B cell (primary cell): ENCODE data around the gene KCNJ11. TPM values are rescaled to one million over a fixed set of nuclear protein-coding genes. Genes with fewer than 3 reads are reported as not detected.
A peak's percentile ranks its signal among the peaks of the same experiment; 100 is the strongest.

Experiments
- ATAC-seq: fragments of 200-7000 bp; cut with Tn5 transposase; one replicate; pipeline ENCODE4 v1.10.0; 2021; ENCODE audit warnings: low read depth, mild to moderate bottlenecking, moderate number of reproducible peaks, moderate library complexity
- CTCF ChIA-PET: fragments of 350-600 bp; sonication (Branson Sonifier 250); formaldehyde crosslinking; loops from one replicate; lab custom pipeline; 2021; ENCODE audit warnings: antibody characterized with exemption, inconsistent platforms; lab: Charles Lee
- POLR2A ChIA-PET: fragments of 350-600 bp; sonication (Branson Sonifier 250); formaldehyde crosslinking; loops from one replicate; lab custom pipeline; 2021; ENCODE audit warnings: antibody characterized with exemption; lab: Charles Lee
- DNase-seq: peaks from one replicate; pipeline ENCODE4 v3.0.0; 2013
- H2AFZ ChIP-seq: 2 replicates; pipeline ENCODE4 v1.6.1; 2012; ENCODE audit warnings: mild to moderate bottlenecking, low read depth, low read length; ENCODE audit not compliant: insufficient read depth, poor library complexity, severe bottlenecking
- H3K27ac ChIP-seq, 2 donors: 1 replicate in 1 of 2; 2 replicates in 1 of 2; pipeline ENCODE4 v1.5.1; 2012 to 2013; ENCODE audit warnings: low read length in 2 of 2, mild to moderate bottlenecking in 2 of 2, moderate library complexity in 1 of 2
- H3K27me3 ChIP-seq, 4 experiments: fragments of 200-600 bp in 1 of 4; sonication (generic) in 1 of 4; replicated peaks in 1 of 4; 1 replicate in 2 of 4; 2 replicates in 2 of 4; pipeline versions ENCODE4 v1.6.1 to v1.7.0; 2013 to 2016; ENCODE audit warnings: low read length in 3 of 4, mild to moderate bottlenecking in 2 of 4, mixed read lengths in 1 of 4, moderate library complexity in 1 of 4; ENCODE audit not compliant: insufficient read depth in 4 of 4, control insufficient read depth in 3 of 4; ENCODE audit errors: control extremely low read depth in 1 of 4
- H3K36me3 ChIP-seq, 2 experiments: replicated peaks in 1 of 2; 1 replicate in 1 of 2; 2 replicates in 1 of 2; pipeline versions ENCODE4 v1.6.1 to v1.7.1; 2013; ENCODE audit warnings: low read length in 1 of 2; ENCODE audit not compliant: insufficient read depth in 2 of 2, control insufficient read depth in 1 of 2; ENCODE audit errors: control extremely low read depth in 1 of 2, extremely low read depth in 1 of 2
- H3K4me1 ChIP-seq, 2 donors: fragments of 200-600 bp in 1 of 2; sonication (generic) in 1 of 2; 1 replicate in 1 of 2; 2 replicates in 1 of 2; pipeline versions ENCODE4 v1.5.1 to v1.6.1; 2013 to 2017; ENCODE audit warnings: low read length in 2 of 2; ENCODE audit not compliant: control insufficient read depth in 2 of 2, insufficient read depth in 2 of 2
- H3K4me2 ChIP-seq: replicated peaks from 2 replicates; pipeline ENCODE3; 2012; ENCODE audit warnings: mild to moderate bottlenecking, low read depth, low read length; ENCODE audit not compliant: poor library complexity, severe bottlenecking
- H3K4me3 ChIP-seq, 5 experiments: fragments of 200-600 bp in 1 of 5; sonication (generic) in 1 of 5; 1 replicate in 3 of 5; 2 replicates in 2 of 5; pipeline versions ENCODE4 v1.5.1 to v1.7.0; 2011 to 2016; ENCODE audit warnings: low read length in 4 of 5, mild to moderate bottlenecking in 4 of 5, low read depth in 2 of 5, control low read depth in 1 of 5, moderate library complexity in 1 of 5; ENCODE audit not compliant: insufficient read depth in 1 of 5; ENCODE audit errors: control extremely low read depth in 1 of 5, extremely low read depth in 1 of 5
- H3K79me2 ChIP-seq: fragments of 200-600 bp; sonication (generic); one replicate; pipeline ENCODE4 v1.6.0; 2016; ENCODE audit warnings: low read length; ENCODE audit not compliant: control insufficient read depth, insufficient read depth
- H3K9ac ChIP-seq: fragments of 200-600 bp; sonication (generic); 2 replicates; pipeline ENCODE4 v1.6.1; 2017; ENCODE audit warnings: mild to moderate bottlenecking, low read length, moderate library complexity
- H3K9me3 ChIP-seq, 3 donors: one replicate each; pipeline versions ENCODE4 v1.6.1 to v1.7.1; 2013; ENCODE audit warnings: low read length in 2 of 3; ENCODE audit not compliant: control insufficient read depth in 2 of 3, insufficient read depth in 1 of 3; ENCODE audit errors: control extremely low read depth in 1 of 3
- H4K20me1 ChIP-seq: 2 replicates; pipeline ENCODE4 v1.6.0; 2012; ENCODE audit warnings: mild to moderate bottlenecking, low read length; ENCODE audit not compliant: insufficient read depth, control insufficient read depth, poor library complexity, severe bottlenecking
- H3K27ac Mint-ChIP-seq: one replicate; pipeline ENCODE4 v1.8.0; 2021; ENCODE audit warnings: mixed read lengths
- H3K27me3 Mint-ChIP-seq: one replicate; pipeline ENCODE4 v1.8.0; 2021; ENCODE audit warnings: mixed read lengths
- H3K4me1 Mint-ChIP-seq: one replicate; pipeline ENCODE4 v1.8.0; 2021; ENCODE audit warnings: mixed read lengths
- H3K4me3 Mint-ChIP-seq: one replicate; pipeline ENCODE4 v1.8.0; 2021; ENCODE audit warnings: mixed read lengths
- H3K9me3 Mint-ChIP-seq: one replicate; pipeline ENCODE4 v1.8.0; 2022; ENCODE audit warnings: mixed read lengths; ENCODE audit not compliant: insufficient read depth
- EZH2 ChIP-seq: IDR thresholded peaks from 2 replicates; pipeline ENCODE4 v1.6.1; 2012; ENCODE audit warnings: borderline replicate concordance, low read depth, mild to moderate bottlenecking, moderate library complexity, low read length; ENCODE audit not compliant: insufficient read depth, poor library complexity, severe bottlenecking
- WGBS: methylation state at CpG from one replicate; pipeline ENCODE4 v1.1.5; 2013; ENCODE audit warnings: missing lambda C conversion rate; ENCODE audit not compliant: insufficient coverage; 5-methylcytosine and 5-hydroxymethylcytosine counted together
- intact Hi-C: fragments of 100-400 bp; cut with micrococcal nuclease; formaldehyde crosslinking; loops from one replicate; pipeline ENCODE4 v1.10.0; 2022
- polyA plus RNA-seq: library from polyadenylated mRNA; depleted of rRNA; stranded (reverse); fragments of >200 nt; gene quantifications from 2 replicates; pipeline ENCODE4 v1.2.3, GENCODE V29; 2012
- total RNA-seq, 2 donors: library from RNA; stranded (reverse); fragments of 120-200 nt in 1 of 2; gene quantifications; 1 replicate in 1 of 2; 2 replicates in 1 of 2; pipeline versions ENCODE4 v1.2.3 to v1.2.4, GENCODE V29; 2013 to 2022
- TF ChIP-seq, protein P1 (sequence below): fragments of 200-600 bp; IDR thresholded peaks from one replicate; pipeline ENCODE4 v1.8.0; 2022; ENCODE audit warnings: antibody characterized with exemption, mild to moderate bottlenecking

KCNJ11 gene
- total and polyA plus RNA-seq, 2 donors (not counting 1 experiment from before 2014, with no cell fraction given): 1.4 to 2.1 TPM

GRCh38 chr11:17366495-17366894 lies 22.0 kb downstream of the KCNJ11 start:
- ATAC-seq (no peak), DNase-seq (no peak)
- no peak overlapping the region for H3K27ac Mint-ChIP-seq
- ChIA-PET CTCF (interaction anchor here (0.5 to 2.7 kb wide), 5 partner anchors 12 to 581 kb away, joined by 3 to 22 read pairs (median 3); no protein-coding TSS in a partner anchor), POLR2A (interaction anchor here (0.6 kb wide), 1 partner anchor 19 kb away, joined by 3 read pairs; no protein-coding TSS in a partner anchor)
- no peaks in the 10 kb centered on the region for H3K27me3 Mint-ChIP-seq
- 100% methylated on average over 1 of the region's 1 CpG for WGBS
- no peak overlapping the region for H3K4me3 Mint-ChIP-seq
- intact Hi-C loops: no loop called here
- no peaks in the 10 kb centered on the region for H3K36me3 ChIP-seq
- no peaks in the 10 kb centered on the region for H3K4me1 ChIP-seq
- no peak overlapping the region for H2AFZ ChIP-seq
- TF ChIP-seq, protein P1, sequence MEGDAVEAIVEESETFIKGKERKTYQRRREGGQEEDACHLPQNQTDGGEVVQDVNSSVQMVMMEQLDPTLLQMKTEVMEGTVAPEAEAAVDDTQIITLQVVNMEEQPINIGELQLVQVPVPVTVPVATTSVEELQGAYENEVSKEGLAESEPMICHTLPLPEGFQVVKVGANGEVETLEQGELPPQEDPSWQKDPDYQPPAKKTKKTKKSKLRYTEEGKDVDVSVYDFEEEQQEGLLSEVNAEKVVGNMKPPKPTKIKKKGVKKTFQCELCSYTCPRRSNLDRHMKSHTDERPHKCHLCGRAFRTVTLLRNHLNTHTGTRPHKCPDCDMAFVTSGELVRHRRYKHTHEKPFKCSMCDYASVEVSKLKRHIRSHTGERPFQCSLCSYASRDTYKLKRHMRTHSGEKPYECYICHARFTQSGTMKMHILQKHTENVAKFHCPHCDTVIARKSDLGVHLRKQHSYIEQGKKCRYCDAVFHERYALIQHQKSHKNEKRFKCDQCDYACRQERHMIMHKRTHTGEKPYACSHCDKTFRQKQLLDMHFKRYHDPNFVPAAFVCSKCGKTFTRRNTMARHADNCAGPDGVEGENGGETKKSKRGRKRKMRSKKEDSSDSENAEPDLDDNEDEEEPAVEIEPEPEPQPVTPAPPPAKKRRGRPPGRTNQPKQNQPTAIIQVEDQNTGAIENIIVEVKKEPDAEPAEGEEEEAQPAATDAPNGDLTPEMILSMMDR: no peak
- TF ChIP-seq EZH2: no peak
- H3K9ac ChIP-seq: no peak overlapping the region
- H3K9me3 ChIP-seq: peaks cover 0 to 26% (median 19%) of the 10 kb centered on the region in 3 donors
- H3K4me2 ChIP-seq: no peak overlapping the region
- H3K4me1 Mint-ChIP-seq: no peaks in the 10 kb centered on the region
- H3K9me3 Mint-ChIP-seq: peaks cover 16% of the 10 kb centered on the region
- H3K79me2 ChIP-seq: no peaks in the 10 kb centered on the region
- H3K27ac ChIP-seq: no peak overlapping the region
- peaks cover 0 to 3% (median 0%) of the 10 kb centered on the region in 4 experiments for H3K27me3 ChIP-seq
- H4K20me1 ChIP-seq: no peaks in the 10 kb centered on the region
- no peak overlapping the region for H3K4me3 ChIP-seq

DNA sequence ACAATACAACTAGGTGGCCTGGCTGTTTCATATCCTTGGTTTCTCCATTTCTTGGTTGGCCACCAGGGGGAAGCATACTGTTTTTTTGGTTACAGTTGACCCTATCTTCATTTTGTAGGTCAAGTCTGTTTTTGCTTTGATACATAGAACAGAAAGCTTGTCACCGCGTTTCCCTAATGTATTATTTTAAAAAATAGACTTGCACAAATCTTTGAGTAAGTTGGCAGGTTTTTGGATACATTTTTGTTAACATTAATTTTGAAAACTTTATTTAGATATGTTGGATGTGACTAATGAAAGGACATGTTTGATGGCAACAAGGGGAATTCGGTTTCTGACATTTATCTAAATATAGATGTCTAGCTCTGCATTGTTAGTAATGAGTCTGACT lies 33.9 kb downstream of the KCNJ11 start:
- H3K27me3 ChIP-seq: peaks cover 0 to 34% (median 21%) of the 10 kb centered on the region in 4 experiments
- intact Hi-C loops: loop anchor here (1.0 to 10.0 kb wide), 6 partner anchors 30 to 620 kb away; partner anchors contain the start of genes C11orf58 and RPS13
- H3K79me2 ChIP-seq: no peaks in the 10 kb centered on the region
- WGBS: no CpG with 5 or more reads among the region's 3 CpGs
- no peak for TF ChIP-seq EZH2
- TF ChIP-seq, protein P1: peak; percentile 82
- H3K27me3 Mint-ChIP-seq: peaks cover 33% of the 10 kb centered on the region
- peaks cover 0 to 22% (median 1%) of the 10 kb centered on the region in 3 donors for H3K9me3 ChIP-seq
- H4K20me1 ChIP-seq: no peaks in the 10 kb centered on the region
- peaks cover 29 to 34% of the 10 kb centered on the region in 2 donors for H3K4me1 ChIP-seq
- H2AFZ ChIP-seq: no peak overlapping the region
- H3K9me3 Mint-ChIP-seq: peaks cover 2% of the 10 kb centered on the region
- peak overlapping the region; percentile 95 for H3K4me3 Mint-ChIP-seq
- H3K4me1 Mint-ChIP-seq: peaks cover 32% of the 10 kb centered on the region
- H3K4me2 ChIP-seq: peak overlapping the region; percentile 99
- H3K9ac ChIP-seq: no peak overlapping the region
- POLR2A ChIA-PET: interaction anchor here (0.7 kb wide), 1 partner anchor 250 kb away, joined by 3 read pairs; no protein-coding TSS in a partner anchor
- H3K4me3 ChIP-seq: no peak overlapping the region
- CTCF ChIA-PET: interaction anchor here (0.8 to 2.7 kb wide), 10 partner anchors 10 to 173 kb away, joined by 3 to 12 read pairs (median 5); partner anchors contain the start of gene KCNJ11
- ATAC-seq: no peak
- peak; percentile 80 for DNase-seq
- H3K27ac ChIP-seq: no peak overlapping the region
- H3K27ac Mint-ChIP-seq: no peak overlapping the region
- no peaks in the 10 kb centered on the region for H3K36me3 ChIP-seq
